ENCODE results near the gene ASH1L.

DNA sequence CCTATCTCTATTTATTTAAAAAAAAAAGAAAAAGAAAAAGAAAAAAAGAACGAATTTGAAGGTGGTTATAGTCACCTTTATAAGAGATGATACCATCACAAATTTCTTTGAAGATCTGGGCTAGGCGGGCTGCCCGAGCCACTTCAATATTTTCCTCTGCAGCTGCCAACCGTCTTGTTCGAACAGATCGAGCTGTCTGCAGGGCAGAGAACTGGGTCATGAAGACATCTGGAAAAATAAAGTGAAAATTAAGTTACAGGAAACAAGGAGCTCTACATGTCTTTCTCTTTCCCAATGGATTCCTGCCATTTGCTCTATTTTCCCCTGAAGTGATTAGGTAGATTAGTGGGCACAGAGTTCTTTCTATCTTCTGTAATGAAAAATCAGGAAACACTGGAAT lies 210.0 kb downstream of the ASH1L start:
- TF ChIP-seq ZNF274 (IDR thresholded peaks at IDR 0.05; ENCODE audit: low read depth, low read length) (no peak), YY1 (IDR thresholded peaks at IDR 0.05; ENCODE audit: insufficient read depth, insufficient read length) (no peak)
